ENCODE results near the gene CCHCR1. TPM values are rescaled to one million over a fixed set of nuclear protein-coding genes. Genes with fewer than 3 reads are reported as not detected.

The CCHCR1 gene
- total and polyA plus RNA-seq, 7 donors = 8.7 to 39.3 (median 13.7) TPM

DNA sequence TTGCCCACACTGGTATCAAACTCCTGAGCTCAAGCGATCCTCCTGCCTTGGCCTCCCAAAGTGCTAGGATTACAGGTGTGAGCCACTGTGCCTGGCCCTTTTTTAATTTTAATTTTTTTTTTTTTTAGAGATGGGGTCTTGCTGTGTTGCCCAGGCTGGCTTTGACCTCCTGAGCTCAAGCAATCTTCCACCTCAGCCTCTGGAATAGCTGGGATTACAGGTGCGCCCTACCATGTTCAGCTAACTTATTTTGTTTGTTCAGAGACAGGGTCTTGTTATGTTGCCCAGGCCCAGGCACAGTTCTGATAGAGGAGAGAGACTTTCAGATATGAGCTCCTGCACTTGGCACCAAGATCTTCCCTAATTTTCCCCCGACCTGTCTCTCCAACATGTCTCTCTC is 26.9 kb downstream of the CCHCR1 start:
- Histone ChIP-seq H3K36me3 (no peaks in the 10 kb centered on the region), H3K9me3 (no peaks in the 10 kb centered on the region), H3K27me3 (no peaks in the 10 kb centered on the region), H3K27ac (no peak overlapping the region), H3K4me1 (peaks cover 0 to 4% (median 0%) of the 10 kb centered on the region in 4 donors), H3K4me3 (no peak overlapping the region)
- no peak for DNase-seq
- TF ChIP-seq EP300 (IDR thresholded peaks at IDR 0.05) (no peak), POLR2A (IDR thresholded peaks at IDR 0.05) (no peak)
- TF ChIP-seq, protein P1, sequence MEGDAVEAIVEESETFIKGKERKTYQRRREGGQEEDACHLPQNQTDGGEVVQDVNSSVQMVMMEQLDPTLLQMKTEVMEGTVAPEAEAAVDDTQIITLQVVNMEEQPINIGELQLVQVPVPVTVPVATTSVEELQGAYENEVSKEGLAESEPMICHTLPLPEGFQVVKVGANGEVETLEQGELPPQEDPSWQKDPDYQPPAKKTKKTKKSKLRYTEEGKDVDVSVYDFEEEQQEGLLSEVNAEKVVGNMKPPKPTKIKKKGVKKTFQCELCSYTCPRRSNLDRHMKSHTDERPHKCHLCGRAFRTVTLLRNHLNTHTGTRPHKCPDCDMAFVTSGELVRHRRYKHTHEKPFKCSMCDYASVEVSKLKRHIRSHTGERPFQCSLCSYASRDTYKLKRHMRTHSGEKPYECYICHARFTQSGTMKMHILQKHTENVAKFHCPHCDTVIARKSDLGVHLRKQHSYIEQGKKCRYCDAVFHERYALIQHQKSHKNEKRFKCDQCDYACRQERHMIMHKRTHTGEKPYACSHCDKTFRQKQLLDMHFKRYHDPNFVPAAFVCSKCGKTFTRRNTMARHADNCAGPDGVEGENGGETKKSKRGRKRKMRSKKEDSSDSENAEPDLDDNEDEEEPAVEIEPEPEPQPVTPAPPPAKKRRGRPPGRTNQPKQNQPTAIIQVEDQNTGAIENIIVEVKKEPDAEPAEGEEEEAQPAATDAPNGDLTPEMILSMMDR (IDR thresholded peaks at IDR 0.05) = no peak
- intact Hi-C loops (cut with DNase I) = no loop called here
- 95 to 96% methylated on average over 3 of the region's 3 CpGs for WGBS, 2 donors

DNA sequence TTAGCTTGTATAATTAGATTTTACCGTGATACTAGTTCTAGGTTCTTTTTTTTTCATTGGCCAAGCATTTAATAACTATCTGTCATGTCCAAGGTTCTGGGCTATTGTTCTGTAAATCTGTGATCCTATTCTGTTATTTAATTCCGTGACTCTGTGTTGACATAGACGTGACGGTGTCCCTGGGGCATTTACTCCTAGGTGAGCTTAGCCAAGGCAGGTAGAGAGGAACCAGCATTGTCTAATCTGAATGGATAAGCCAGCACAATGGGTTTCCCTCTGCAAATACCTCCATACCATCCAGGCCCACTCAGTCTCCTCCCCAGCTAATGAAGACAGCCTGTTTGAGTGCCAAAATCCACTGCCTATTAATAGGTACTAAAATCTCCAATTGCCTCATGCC is 28.5 kb downstream of the CCHCR1 start:
- Histone ChIP-seq H3K9me3 (no peaks in the 10 kb centered on the region), H3K36me3 (no peaks in the 10 kb centered on the region), H3K27me3 (no peaks in the 10 kb centered on the region), H3K27ac (no peak overlapping the region), H3K4me3 (no peak overlapping the region), H3K4me1 (peaks cover 0 to 14% (median 3%) of the 10 kb centered on the region in 4 donors)
- 38 to 73% methylated on average over 4 of the region's 4 CpGs for WGBS, 2 donors
- TF ChIP-seq EP300 (IDR thresholded peaks at IDR 0.05) (no peak), POLR2AphosphoS5 (IDR thresholded peaks at IDR 0.05) (no peak)
- intact Hi-C loops (cut with DNase I) = no loop called here
- DNase-seq = no peak

DNA sequence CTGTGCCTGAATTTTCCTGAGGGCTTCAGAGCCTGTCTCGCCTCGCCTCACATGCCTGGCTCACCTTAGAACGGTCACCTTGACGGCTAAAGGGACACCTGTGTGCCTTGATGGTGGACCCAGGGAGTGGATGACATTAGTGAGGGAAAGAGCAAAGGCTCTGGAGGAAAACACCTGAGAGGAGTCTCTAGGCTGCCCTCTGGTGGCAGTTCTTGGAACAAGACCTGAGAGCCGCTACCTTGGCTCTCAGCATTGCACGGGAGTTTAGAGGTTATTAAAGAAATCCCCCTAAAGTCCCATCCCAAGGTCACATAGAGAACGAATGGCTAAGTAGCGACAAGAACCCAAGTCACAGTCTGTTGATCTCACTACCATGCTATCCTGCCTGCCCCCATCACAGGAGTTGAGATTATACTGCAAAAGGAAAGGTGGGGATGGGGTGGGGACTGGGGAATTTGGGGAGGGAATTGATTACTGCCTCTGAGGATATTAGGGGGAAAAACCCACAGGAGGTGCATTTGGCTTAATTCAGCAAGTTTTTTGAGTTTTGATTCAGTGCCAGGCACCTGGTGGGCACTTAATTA is 29.4 kb downstream of the CCHCR1 start:
- H3K36me3 ChIP-seq = no peaks in the 10 kb centered on the region
- intact Hi-C loops (cut with DNase I) = no loop called here
- H3K4me3 ChIP-seq = no peak overlapping the region
- H3K27me3 ChIP-seq = no peaks in the 10 kb centered on the region
- TF ChIP-seq, protein P1 (IDR thresholded peaks at IDR 0.05) = peak; percentile 45 to 92 (median 74)
- TF ChIP-seq EP300 (IDR thresholded peaks at IDR 0.05) = no peak
- H3K27ac ChIP-seq = no peak overlapping the region
- no peaks in the 10 kb centered on the region for H3K9me3 ChIP-seq
- WGBS, 2 donors = 3 to 10% methylated on average over 8 of the region's 8 CpGs
- no peak for DNase-seq
- peaks cover 0 to 17% (median 7%) of the 10 kb centered on the region in 4 donors for H3K4me1 ChIP-seq

DNA sequence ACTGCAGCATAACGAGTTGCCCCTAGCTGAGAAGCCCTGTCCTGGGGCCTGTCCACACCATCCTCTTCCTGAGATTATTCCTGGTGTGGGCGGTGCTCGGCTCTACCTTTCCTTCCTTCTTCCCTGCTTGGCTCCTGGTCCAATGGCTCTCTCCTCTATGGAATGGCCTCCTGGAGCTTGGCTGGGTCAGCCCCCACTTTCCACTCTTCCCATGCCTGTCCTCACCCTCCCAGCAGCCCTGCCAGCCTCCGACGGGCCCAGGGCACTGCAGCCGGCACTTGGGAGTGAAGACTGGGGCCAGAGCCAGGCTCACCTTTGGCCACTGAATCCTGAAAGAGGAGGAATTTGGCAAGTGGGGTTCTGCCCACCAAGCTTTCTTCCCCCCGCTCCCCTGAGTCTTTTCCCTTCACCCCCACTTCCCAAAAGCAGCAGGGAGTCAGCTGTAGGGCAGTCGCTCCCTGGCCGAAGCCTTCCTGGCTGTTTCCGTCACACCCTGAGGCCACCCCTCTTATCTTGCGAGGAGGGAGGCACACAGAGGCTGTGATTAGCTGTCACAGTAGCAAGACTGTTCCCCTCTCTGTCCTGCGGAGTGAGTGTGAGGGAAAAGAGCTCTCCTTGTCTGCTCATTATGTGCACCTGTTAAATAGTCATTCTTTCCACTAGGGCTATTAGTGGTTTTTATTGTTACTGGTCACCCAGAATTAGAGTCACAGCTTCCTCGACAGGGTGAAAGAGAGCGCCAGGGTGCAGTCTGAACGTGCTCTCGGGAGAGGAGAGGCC is 31.0 kb downstream of the CCHCR1 start:
- intact Hi-C loops (cut with DNase I) = no loop called here
- 57 to 66% methylated on average over 16 of the region's 16 CpGs for WGBS, 2 donors
- H3K36me3 ChIP-seq = no peaks in the 10 kb centered on the region
- H3K4me3 ChIP-seq = no peak overlapping the region
- TF ChIP-seq, protein P1 (IDR thresholded peaks at IDR 0.05) = no peak
- TF ChIP-seq POLR2A (IDR thresholded peaks at IDR 0.05) = no peak
- no peak for TF ChIP-seq EP300 (IDR thresholded peaks at IDR 0.05)
- no peak for TF ChIP-seq POLR2AphosphoS5 (IDR thresholded peaks at IDR 0.05)
- no peaks in the 10 kb centered on the region for H3K9me3 ChIP-seq
- no peaks in the 10 kb centered on the region for H3K27me3 ChIP-seq
- peaks cover 0 to 29% (median 22%) of the 10 kb centered on the region in 4 donors for H3K4me1 ChIP-seq
- H3K27ac ChIP-seq = no peak overlapping the region
- DNase-seq = no peak

DNA sequence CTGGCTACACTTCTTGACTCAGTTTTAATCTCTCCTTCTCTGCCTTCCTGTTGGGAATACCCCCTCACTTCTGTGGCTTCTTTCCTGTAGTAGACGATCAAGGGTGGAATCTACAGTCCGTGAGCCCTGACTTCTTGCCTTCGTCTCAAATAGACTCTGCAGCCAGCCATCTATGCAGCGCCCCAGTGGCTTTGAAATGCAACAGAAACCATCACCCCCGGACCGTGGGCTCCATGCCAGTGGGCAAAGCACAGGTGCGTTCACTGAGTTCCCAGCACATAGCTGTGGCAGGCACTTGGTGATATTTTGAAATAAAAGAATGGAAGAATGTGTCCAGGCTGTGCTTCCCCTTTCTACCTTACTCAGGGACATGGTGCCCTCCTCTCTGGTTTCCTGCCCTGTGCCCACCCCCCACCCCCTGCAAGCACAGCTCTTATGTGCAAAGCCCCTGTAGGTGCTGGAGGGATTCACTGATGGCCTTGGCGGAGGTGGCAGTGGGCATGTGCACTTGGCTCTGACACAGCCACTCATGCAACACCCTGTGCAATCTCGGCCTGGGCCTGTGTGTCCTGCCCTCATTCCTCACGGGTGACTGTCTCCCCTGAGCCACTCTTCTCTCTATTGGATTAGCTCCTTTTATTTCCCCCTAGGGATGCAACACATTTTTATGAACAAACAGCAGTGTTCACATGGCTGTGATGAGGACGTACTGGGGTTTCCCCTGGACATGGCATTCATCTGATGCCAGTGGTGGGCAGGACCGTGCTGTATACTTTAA is 31.8 kb downstream of the CCHCR1 start:
- no peak for DNase-seq
- TF ChIP-seq POLR2AphosphoS5 (IDR thresholded peaks at IDR 0.05) (no peak), POLR2A (IDR thresholded peaks at IDR 0.05) (no peak), EP300 (IDR thresholded peaks at IDR 0.05) (no peak)
- TF ChIP-seq, protein P1 (IDR thresholded peaks at IDR 0.05) = no peak
- no peaks in the 10 kb centered on the region for H3K27me3 ChIP-seq
- no peak overlapping the region for H3K27ac ChIP-seq
- H3K4me1 ChIP-seq = peaks cover 0 to 29% (median 22%) of the 10 kb centered on the region in 4 donors
- H3K36me3 ChIP-seq = no peaks in the 10 kb centered on the region
- intact Hi-C loops (cut with DNase I) = no loop called here
- no peaks in the 10 kb centered on the region for H3K9me3 ChIP-seq
- H3K4me3 ChIP-seq = no peak overlapping the region
- 72 to 76% methylated on average over 12 of the region's 12 CpGs for WGBS, 2 donors
